ENCODE results near the gene NTNG2. TPM values are rescaled to one million over a fixed set of nuclear protein-coding genes. Genes with fewer than 3 reads are reported as not detected.

The NTNG2 gene
- polyA plus RNA-seq, 1 donor from 2014 or later, result 0.43 TPM

DNA sequence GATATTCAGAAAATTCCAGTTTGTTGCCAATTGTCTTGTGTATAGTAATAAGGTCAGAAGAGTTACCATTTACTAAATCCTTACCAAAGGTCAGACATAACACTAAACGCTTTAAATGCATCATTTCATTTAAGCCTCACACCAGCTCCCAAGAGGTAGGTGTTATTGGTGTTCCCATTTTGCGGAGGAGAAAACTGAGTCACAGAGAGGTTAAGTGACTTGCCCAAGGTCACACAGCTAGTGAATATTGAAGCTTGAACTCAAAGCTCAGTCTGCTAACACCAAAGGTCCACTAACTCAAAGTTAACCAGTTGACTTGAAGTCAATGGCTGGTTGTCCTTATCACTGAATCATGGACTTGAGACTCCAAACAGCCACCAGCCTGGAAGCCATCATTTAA is 40.8 kb upstream of the NTNG2 start:
- TF ChIP-seq, protein P1, sequence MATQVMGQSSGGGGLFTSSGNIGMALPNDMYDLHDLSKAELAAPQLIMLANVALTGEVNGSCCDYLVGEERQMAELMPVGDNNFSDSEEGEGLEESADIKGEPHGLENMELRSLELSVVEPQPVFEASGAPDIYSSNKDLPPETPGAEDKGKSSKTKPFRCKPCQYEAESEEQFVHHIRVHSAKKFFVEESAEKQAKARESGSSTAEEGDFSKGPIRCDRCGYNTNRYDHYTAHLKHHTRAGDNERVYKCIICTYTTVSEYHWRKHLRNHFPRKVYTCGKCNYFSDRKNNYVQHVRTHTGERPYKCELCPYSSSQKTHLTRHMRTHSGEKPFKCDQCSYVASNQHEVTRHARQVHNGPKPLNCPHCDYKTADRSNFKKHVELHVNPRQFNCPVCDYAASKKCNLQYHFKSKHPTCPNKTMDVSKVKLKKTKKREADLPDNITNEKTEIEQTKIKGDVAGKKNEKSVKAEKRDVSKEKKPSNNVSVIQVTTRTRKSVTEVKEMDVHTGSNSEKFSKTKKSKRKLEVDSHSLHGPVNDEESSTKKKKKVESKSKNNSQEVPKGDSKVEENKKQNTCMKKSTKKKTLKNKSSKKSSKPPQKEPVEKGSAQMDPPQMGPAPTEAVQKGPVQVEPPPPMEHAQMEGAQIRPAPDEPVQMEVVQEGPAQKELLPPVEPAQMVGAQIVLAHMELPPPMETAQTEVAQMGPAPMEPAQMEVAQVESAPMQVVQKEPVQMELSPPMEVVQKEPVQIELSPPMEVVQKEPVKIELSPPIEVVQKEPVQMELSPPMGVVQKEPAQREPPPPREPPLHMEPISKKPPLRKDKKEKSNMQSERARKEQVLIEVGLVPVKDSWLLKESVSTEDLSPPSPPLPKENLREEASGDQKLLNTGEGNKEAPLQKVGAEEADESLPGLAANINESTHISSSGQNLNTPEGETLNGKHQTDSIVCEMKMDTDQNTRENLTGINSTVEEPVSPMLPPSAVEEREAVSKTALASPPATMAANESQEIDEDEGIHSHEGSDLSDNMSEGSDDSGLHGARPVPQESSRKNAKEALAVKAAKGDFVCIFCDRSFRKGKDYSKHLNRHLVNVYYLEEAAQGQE (IDR thresholded peaks at IDR 0.05; ENCODE audit: borderline replicate concordance), result no peak
- TF ChIP-seq POLR2AphosphoS5 (IDR thresholded peaks at IDR 0.05) (no peak), SMC3 (conservative IDR thresholded peaks at IDR 0.05; ENCODE audit: poor library complexity) (no peak), MXI1 (conservative IDR thresholded peaks at IDR 0.05; ENCODE audit: poor library complexity, severe bottlenecking) (no peak), EZH2 (IDR thresholded peaks at IDR 0.05; ENCODE audit: borderline replicate concordance, insufficient read depth, low read length, poor library complexity, severe bottlenecking) (no peak), RAD21 (conservative IDR thresholded peaks at IDR 0.05) (no peak), EP300 (conservative IDR thresholded peaks at IDR 0.05; ENCODE audit: poor library complexity, severe bottlenecking) (no peak), TAF1 (IDR thresholded peaks at IDR 0.05; ENCODE audit: low read depth) (no peak)
- TF ChIP-seq, protein P2, sequence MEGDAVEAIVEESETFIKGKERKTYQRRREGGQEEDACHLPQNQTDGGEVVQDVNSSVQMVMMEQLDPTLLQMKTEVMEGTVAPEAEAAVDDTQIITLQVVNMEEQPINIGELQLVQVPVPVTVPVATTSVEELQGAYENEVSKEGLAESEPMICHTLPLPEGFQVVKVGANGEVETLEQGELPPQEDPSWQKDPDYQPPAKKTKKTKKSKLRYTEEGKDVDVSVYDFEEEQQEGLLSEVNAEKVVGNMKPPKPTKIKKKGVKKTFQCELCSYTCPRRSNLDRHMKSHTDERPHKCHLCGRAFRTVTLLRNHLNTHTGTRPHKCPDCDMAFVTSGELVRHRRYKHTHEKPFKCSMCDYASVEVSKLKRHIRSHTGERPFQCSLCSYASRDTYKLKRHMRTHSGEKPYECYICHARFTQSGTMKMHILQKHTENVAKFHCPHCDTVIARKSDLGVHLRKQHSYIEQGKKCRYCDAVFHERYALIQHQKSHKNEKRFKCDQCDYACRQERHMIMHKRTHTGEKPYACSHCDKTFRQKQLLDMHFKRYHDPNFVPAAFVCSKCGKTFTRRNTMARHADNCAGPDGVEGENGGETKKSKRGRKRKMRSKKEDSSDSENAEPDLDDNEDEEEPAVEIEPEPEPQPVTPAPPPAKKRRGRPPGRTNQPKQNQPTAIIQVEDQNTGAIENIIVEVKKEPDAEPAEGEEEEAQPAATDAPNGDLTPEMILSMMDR (IDR thresholded peaks at IDR 0.05; ENCODE audit: poor library complexity, severe bottlenecking), result no peak
- no peaks in the 10 kb centered on the region for H3K27me3 ChIP-seq (ENCODE audit: insufficient read depth, low read depth, low read length)
- H2AFZ ChIP-seq (ENCODE audit: low read depth, low read length), result no peak overlapping the region

DNA sequence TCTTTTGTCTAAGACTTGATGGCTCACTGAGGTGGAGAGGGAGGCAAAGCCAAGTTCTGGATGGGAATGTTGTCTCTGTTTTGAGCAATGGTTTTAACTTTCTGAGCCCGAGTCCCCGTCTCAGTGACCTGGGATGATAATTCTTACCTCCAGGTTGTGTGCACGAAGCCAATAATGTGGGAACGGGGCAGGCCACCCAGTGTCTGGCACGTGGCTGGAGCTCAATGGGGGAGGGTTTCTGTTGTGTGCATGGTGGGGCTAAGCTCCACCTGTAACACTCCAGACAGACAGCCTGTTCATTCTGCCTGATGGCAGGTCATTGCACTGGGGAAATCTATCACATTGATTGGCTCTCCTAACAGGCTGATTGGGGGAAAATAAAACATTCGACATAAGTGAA is 37.1 kb upstream of the NTNG2 start:
- Histone ChIP-seq H3K27me3 (ENCODE audit: insufficient read depth, low read depth, low read length) (no peaks in the 10 kb centered on the region), H3K4me2 (ENCODE audit: low read length) (no peak overlapping the region), H3K27ac (ENCODE audit: low read length) (no peak overlapping the region), H3K79me2 (replicated peaks; ENCODE audit: insufficient read depth, low read length) (no peaks in the 10 kb centered on the region), H3K9ac (ENCODE audit: low read length) (no peak overlapping the region), H4K20me1 (ENCODE audit: insufficient read depth) (no peaks in the 10 kb centered on the region), H3K36me3 (ENCODE audit: insufficient read depth, low read length) (no peaks in the 10 kb centered on the region), H3K4me3 (ENCODE audit: low read length) (no peak overlapping the region), H2AFZ (ENCODE audit: low read depth, low read length) (no peak overlapping the region), H3F3A (ENCODE audit: insufficient read depth, low read length, poor library complexity, severe bottlenecking) (no peaks in the 10 kb centered on the region), H3K9me2 (ENCODE audit: insufficient read depth, low read length) (no peaks in the 10 kb centered on the region), H3K9me3 (ENCODE audit: low read length) (no peaks in the 10 kb centered on the region)
- TF ChIP-seq EP300 (conservative IDR thresholded peaks at IDR 0.05; ENCODE audit: poor library complexity, severe bottlenecking) (no peak), SMC3 (conservative IDR thresholded peaks at IDR 0.05; ENCODE audit: poor library complexity) (no peak), EZH2 (IDR thresholded peaks at IDR 0.05; ENCODE audit: borderline replicate concordance, insufficient read depth, low read length, poor library complexity, severe bottlenecking) (no peak), RAD21 (conservative IDR thresholded peaks at IDR 0.05) (no peak), TAF1 (IDR thresholded peaks at IDR 0.05; ENCODE audit: low read depth) (no peak), MXI1 (conservative IDR thresholded peaks at IDR 0.05; ENCODE audit: poor library complexity, severe bottlenecking) (no peak), POLR2AphosphoS5 (IDR thresholded peaks at IDR 0.05) (no peak)
- TF ChIP-seq, protein P2 (IDR thresholded peaks at IDR 0.05; ENCODE audit: poor library complexity, severe bottlenecking), result no peak
- TF ChIP-seq, protein P1 (IDR thresholded peaks at IDR 0.05; ENCODE audit: borderline replicate concordance), result no peak

More for the DNA sequence above, 40.8 kb upstream of the NTNG2 start:
- Histone ChIP-seq H3K9me3 (ENCODE audit: low read length) (no peaks in the 10 kb centered on the region), H3F3A (ENCODE audit: insufficient read depth, low read length, poor library complexity, severe bottlenecking) (no peaks in the 10 kb centered on the region), H3K79me2 (replicated peaks; ENCODE audit: insufficient read depth, low read length) (no peaks in the 10 kb centered on the region), H3K4me3 (ENCODE audit: low read length) (no peak overlapping the region), H3K36me3 (ENCODE audit: insufficient read depth, low read length) (no peaks in the 10 kb centered on the region), H3K9ac (ENCODE audit: low read length) (no peak overlapping the region), H3K9me2 (ENCODE audit: insufficient read depth, low read length) (no peaks in the 10 kb centered on the region), H3K4me2 (ENCODE audit: low read length) (no peak overlapping the region), H3K27ac (ENCODE audit: low read length) (no peak overlapping the region), H4K20me1 (ENCODE audit: insufficient read depth) (no peaks in the 10 kb centered on the region)

All from neural cell (in vitro differentiated cells).